DND-41 (cell line): ENCODE data around the gene MAN2A1.

Experiments used
- CTCF ChIP-seq: IDR thresholded peaks from 2 replicates; pipeline ENCODE4 v1.5.1; 2012; ENCODE audit warnings: borderline replicate concordance, low read length, moderate library complexity, mild to moderate bottlenecking; ENCODE audit not compliant: poor library complexity, severe bottlenecking; ENCODE audit errors: extremely low read depth
- EZH2 ChIP-seq: IDR thresholded peaks from 3 replicates; pipeline ENCODE4 v1.6.1; 2012; ENCODE audit warnings: borderline replicate concordance, low read depth, mild to moderate bottlenecking, moderate library complexity, low read length, inconsistent platforms; ENCODE audit not compliant: severe bottlenecking

DNA sequence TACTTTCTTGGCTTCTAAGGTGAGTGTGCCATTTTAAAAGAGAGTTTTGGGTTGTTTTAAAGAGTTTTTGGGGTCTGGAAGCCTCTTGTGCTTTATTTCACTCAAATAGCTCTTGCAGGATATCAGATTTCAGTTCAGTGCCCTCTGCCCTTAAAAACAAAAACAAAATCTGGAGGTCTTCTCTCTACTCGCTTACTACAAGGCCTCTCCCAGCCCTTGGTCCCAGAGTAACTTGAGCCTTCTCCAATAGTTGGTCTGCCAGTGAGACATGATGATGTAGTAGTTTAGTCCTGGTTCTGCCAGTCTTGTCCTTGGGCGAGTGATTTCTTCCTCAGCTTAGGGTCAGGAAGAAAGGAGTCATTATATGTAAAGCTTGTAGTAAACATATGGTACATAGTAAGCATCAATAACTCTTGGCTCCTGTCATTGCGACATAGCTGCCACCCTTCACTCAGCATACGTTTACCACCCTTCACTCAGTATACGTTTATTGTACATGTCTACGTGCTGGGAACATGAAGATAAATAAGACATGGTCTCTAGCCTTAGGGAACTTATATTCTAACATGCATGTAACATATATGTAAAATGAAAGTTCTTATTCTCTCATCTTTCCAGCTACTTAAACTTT, 147.6 kb downstream of the MAN2A1 start:
- no peak for TF ChIP-seq CTCF
- TF ChIP-seq EZH2: no peak
